Adrenal gland (tissue), 12 donors: ENCODE data around the gene MAPT. TPM values are rescaled to one million over a fixed set of nuclear protein-coding genes. Genes with fewer than 3 reads are reported as not detected.

Experiments used
- DNase-seq, 7 donors: peaks; one replicate each; pipeline ENCODE4 v3.0.0-alpha.2; 2019 to 2020
- H3K27ac ChIP-seq, 5 donors: fragments of 200-600 bp; sonication (generic) in 4 of 5; 1 replicate in 3 of 5; 2 replicates in 2 of 5; pipeline versions ENCODE4 v1.5.1 to v1.8.0; 2016 to 2020; ENCODE audit warnings: mild to moderate bottlenecking in 1 of 5
- H3K27me3 ChIP-seq: fragments of 200-600 bp; 2 replicates; pipeline ENCODE4 v1.8.0; 2021
- H3K36me3 ChIP-seq, 2 donors: fragments of 200-600 bp; replicated peaks in 1 of 2; 1 replicate in 1 of 2; 2 replicates in 1 of 2; pipeline versions ENCODE4 v1.5.1 to v1.8.0; 2018 to 2022
- H3K4me1 ChIP-seq, 2 donors: fragments of 200-600 bp; replicated peaks in 1 of 2; 1 replicate in 1 of 2; 2 replicates in 1 of 2; pipeline versions ENCODE4 v1.5.1 to v1.8.0; 2018 to 2021
- H3K4me3 ChIP-seq, 4 donors: fragments of 200-600 bp; sonication (generic) in 3 of 4; one replicate each; pipeline ENCODE4 v1.5.1; 2016 to 2018
- H3K9me3 ChIP-seq, 3 donors: fragments of 200-600 bp; sonication (generic) in 1 of 3; replicated peaks in 1 of 3; 1 replicate in 2 of 3; 2 replicates in 1 of 3; pipeline versions ENCODE4 v1.5.1 to v1.8.0; 2016 to 2021
- POLR2A ChIP-seq, 2 donors: fragments of 450-650 bp; IDR thresholded peaks; one replicate each; pipeline ENCODE4 v1.6.1; 2017; ENCODE audit warnings: antibody characterized with exemption in 2 of 2, mild to moderate bottlenecking in 2 of 2, moderate library complexity in 1 of 2
- WGBS, 4 donors: extraction: QIAGEN DNeasy Blood & Tissue Kit in 2 of 4; methylation state at CpG; one replicate each; pipeline versions ENCODE4 v1.1.5 to v1.1.7; 2013 to 2017; 5-methylcytosine and 5-hydroxymethylcytosine counted together
- intact Hi-C, 2 donors: fragments of 100-400 bp; cut with DNase I; formaldehyde crosslinking; loops; one replicate each; pipeline versions ENCODE4 v1.14.1 to v1.15.0; 2022 to 2023
- polyA plus RNA-seq, 3 donors: library from polyadenylated mRNA; stranded (reverse); fragments of 200-250 nt in 2 of 3; fragments of 350-450 nt in 1 of 3; fragmentation: Illumina TruSeq in 1 of 3; extraction: RNeasy Lipid Tissue Mini Kit (QIAGEN cat#74804) in 1 of 3; gene quantifications; one replicate each; pipeline ENCODE4 v1.2.3, GENCODE V29; 2013 to 2014
- total RNA-seq, 9 donors: library from RNA; depleted of rRNA in 4 of 9; stranded (reverse); fragments of >200 nt in 4 of 9; fragments of 120-200 nt in 1 of 9; fragmentation: NEBNext Ultra II Directional in 1 of 9; extraction: Animal tissue kit (Norgen Biotek cat#: 25700) in 1 of 9; gene quantifications; one replicate each; pipeline versions ENCODE4 v1.1.0 to v1.2.4, GENCODE V29; 2013 to 2023
- TF ChIP-seq, protein P1 (sequence below), 6 experiments: fragments of 450-650 bp in 4 of 6; fragments of 200-600 bp in 2 of 6; sonication (generic) in 1 of 6; IDR thresholded peaks; 1 replicate in 5 of 6; 2 replicates in 1 of 6; pipeline versions ENCODE4 v1.5.1 to v1.8.0; 2016 to 2021; ENCODE audit warnings: antibody characterized with exemption in 6 of 6, mild to moderate bottlenecking in 2 of 6, moderate library complexity in 1 of 6
- donor health status: healthy with polysubstance abuse.
- donor health status: Bipolar disorder and iron deficiency.
- donor health status: DM: yes; HTN: yes; CAD: no.
- donor health status: DM: no; HTN: no; CAD: no.
- donor health status: DM: no; HTN: no; CAD: no.
- donor health status: DM: yes; HTN: yes; CAD: no.

Gene MAPT
- total and polyA plus RNA-seq, 12 donors = 0.72 to 17.6 (median 3.3) TPM

- intact Hi-C loops = no loop called here
- Histone ChIP-seq H3K27me3 (no peaks in the 10 kb centered on the region), H3K4me3 (no peak overlapping the region), H3K4me1 (no peaks in the 10 kb centered on the region), H3K36me3 (no peaks in the 10 kb centered on the region), H3K27ac (no peak overlapping the region), H3K9me3 (no peaks in the 10 kb centered on the region)
- 85 to 91% (median 89%) methylated on average over 8 to 17 of the region's 17 CpGs for WGBS, 4 donors
- no peak for DNase-seq
- no peak for TF ChIP-seq POLR2A (IDR thresholded peaks at IDR 0.05)
- TF ChIP-seq, protein P1, sequence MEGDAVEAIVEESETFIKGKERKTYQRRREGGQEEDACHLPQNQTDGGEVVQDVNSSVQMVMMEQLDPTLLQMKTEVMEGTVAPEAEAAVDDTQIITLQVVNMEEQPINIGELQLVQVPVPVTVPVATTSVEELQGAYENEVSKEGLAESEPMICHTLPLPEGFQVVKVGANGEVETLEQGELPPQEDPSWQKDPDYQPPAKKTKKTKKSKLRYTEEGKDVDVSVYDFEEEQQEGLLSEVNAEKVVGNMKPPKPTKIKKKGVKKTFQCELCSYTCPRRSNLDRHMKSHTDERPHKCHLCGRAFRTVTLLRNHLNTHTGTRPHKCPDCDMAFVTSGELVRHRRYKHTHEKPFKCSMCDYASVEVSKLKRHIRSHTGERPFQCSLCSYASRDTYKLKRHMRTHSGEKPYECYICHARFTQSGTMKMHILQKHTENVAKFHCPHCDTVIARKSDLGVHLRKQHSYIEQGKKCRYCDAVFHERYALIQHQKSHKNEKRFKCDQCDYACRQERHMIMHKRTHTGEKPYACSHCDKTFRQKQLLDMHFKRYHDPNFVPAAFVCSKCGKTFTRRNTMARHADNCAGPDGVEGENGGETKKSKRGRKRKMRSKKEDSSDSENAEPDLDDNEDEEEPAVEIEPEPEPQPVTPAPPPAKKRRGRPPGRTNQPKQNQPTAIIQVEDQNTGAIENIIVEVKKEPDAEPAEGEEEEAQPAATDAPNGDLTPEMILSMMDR (IDR thresholded peaks at IDR 0.05) = no peak
Measured at GRCh38 chr17:45973946-45974859, 79.8 kb downstream of the MAPT start.

- Histone ChIP-seq H3K27me3 (no peaks in the 10 kb centered on the region), H3K4me3 (no peak overlapping the region), H3K27ac (no peak overlapping the region), H3K36me3 (no peaks in the 10 kb centered on the region), H3K4me1 (no peaks in the 10 kb centered on the region), H3K9me3 (no peaks in the 10 kb centered on the region)
- intact Hi-C loops = no loop called here
- WGBS, 4 donors = 43 to 75% (median 67%) methylated on average over 5 to 10 of the region's 10 CpGs
- TF ChIP-seq POLR2A (IDR thresholded peaks at IDR 0.05) = no peak
- TF ChIP-seq, protein P1 (IDR thresholded peaks at IDR 0.05) = no peak
- no peak for DNase-seq
Measured at GRCh38 chr17:45974916-45975630, 80.7 kb downstream of the MAPT start.

- no peaks in the 10 kb centered on the region for H3K4me1 ChIP-seq
- H3K27me3 ChIP-seq = no peaks in the 10 kb centered on the region
- H3K4me3 ChIP-seq = no peak overlapping the region
- TF ChIP-seq, protein P1 (IDR thresholded peaks at IDR 0.05) = no peak
- no peak for TF ChIP-seq POLR2A (IDR thresholded peaks at IDR 0.05)
- DNase-seq = no peak
- no peak overlapping the region for H3K27ac ChIP-seq
- no peaks in the 10 kb centered on the region for H3K9me3 ChIP-seq
- WGBS, 4 donors = 70 to 83% (median 75%) methylated on average over 7 to 8 of the region's 8 CpGs
- H3K36me3 ChIP-seq = no peaks in the 10 kb centered on the region
- intact Hi-C loops = no loop called here
Measured at GRCh38 chr17:45975640-45976295, 81.4 kb downstream of the MAPT start.

DNA sequence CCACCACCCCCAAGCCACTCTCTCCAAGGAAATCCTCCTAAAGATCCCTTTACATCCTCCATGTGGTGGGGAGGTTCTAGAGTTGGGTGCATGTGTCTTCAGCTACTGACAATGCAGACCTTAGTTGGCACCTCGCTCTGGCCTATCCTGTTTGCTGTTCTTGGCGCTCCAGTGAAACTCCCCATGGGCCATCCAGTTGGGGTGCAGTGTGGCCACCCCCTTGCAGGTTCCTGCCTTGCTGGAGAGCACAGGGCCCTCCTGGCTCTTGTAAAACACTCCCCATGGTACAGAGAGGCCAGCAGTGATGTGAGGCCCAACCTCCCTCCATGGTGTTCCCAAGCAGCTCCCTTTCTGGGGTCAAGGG is 82.0 kb downstream of the MAPT start:
- no peak for DNase-seq
- no peaks in the 10 kb centered on the region for H3K36me3 ChIP-seq
- 95 to 100% (median 100%) methylated on average over 2 of the region's 2 CpGs for WGBS, 4 donors
- no peaks in the 10 kb centered on the region for H3K27me3 ChIP-seq
- TF ChIP-seq, protein P1 (IDR thresholded peaks at IDR 0.05) = no peak
- TF ChIP-seq POLR2A (IDR thresholded peaks at IDR 0.05) = no peak
- no peak overlapping the region for H3K27ac ChIP-seq
- no peaks in the 10 kb centered on the region for H3K9me3 ChIP-seq
- no peaks in the 10 kb centered on the region for H3K4me1 ChIP-seq
- intact Hi-C loops = no loop called here
- H3K4me3 ChIP-seq = no peak overlapping the region
